Fibroblast of mammary gland (primary cell): ENCODE data around the gene MIB1.
"Not testable (repeated sequence)": the region's sequence is repeated elsewhere in the genome, so short reads cannot be mapped to it uniquely, and the experiment has no call there.

ENCODE experiments used
- DNase-seq: peaks from one replicate; pipeline ENCODE4 v3.0.0-alpha.2; 2010; ENCODE audit warnings: low read depth
- H3K4me3 ChIP-seq: 2 replicates; pipeline ENCODE4 v1.5.1; 2011; ENCODE audit warnings: low read depth, mild to moderate bottlenecking, low read length, moderate library complexity; ENCODE audit not compliant: control insufficient read depth
- TF ChIP-seq, protein P1 (sequence below): conservative IDR thresholded peaks from 2 replicates; pipeline ENCODE4 v1.5.1; 2011; ENCODE audit warnings: low read depth, low read length, inconsistent platforms; ENCODE audit not compliant: control insufficient read depth, insufficient read depth

The MIB1 gene

DNA sequence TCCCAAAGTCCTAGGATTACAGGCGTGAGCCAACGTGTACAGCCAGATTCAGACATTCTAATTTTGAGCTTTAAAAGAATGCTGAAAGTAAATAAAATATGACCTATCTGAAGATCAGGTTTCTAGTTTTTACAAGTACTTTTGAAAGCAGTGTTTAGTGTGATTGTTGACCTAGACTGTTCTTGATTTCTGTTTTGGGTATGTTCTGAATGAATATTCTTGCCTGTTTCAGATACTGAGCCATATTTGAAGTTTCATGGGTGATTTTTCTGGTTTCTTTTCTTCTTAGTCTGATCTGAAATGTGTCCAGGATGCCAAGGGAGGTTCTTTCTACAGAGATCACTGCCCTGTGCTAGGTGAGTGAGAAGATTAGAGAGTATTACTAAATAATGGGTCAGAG, 37.2 kb downstream of the MIB1 start:
- TF ChIP-seq, protein P1, sequence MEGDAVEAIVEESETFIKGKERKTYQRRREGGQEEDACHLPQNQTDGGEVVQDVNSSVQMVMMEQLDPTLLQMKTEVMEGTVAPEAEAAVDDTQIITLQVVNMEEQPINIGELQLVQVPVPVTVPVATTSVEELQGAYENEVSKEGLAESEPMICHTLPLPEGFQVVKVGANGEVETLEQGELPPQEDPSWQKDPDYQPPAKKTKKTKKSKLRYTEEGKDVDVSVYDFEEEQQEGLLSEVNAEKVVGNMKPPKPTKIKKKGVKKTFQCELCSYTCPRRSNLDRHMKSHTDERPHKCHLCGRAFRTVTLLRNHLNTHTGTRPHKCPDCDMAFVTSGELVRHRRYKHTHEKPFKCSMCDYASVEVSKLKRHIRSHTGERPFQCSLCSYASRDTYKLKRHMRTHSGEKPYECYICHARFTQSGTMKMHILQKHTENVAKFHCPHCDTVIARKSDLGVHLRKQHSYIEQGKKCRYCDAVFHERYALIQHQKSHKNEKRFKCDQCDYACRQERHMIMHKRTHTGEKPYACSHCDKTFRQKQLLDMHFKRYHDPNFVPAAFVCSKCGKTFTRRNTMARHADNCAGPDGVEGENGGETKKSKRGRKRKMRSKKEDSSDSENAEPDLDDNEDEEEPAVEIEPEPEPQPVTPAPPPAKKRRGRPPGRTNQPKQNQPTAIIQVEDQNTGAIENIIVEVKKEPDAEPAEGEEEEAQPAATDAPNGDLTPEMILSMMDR, result no peak
- no peak overlapping the region for H3K4me3 ChIP-seq
- DNase-seq, result no peak

- no peak for DNase-seq
- no peak overlapping the region for H3K4me3 ChIP-seq
- TF ChIP-seq, protein P1, result no peak
Measured at GRCh38 chr18:21786526-21786925, 45.9 kb downstream of the MIB1 start.

GRCh38 chr18:21796089-21796488, 55.5 kb downstream of the MIB1 start:
- DNase-seq, H3K4me3 ChIP-seq: not testable (repeated sequence)

- TF ChIP-seq, protein P1, result no peak
- H3K4me3 ChIP-seq, result no peak overlapping the region
- DNase-seq, result no peak
Measured at GRCh38 chr18:21798126-21798525, 57.5 kb downstream of the MIB1 start.

DNA sequence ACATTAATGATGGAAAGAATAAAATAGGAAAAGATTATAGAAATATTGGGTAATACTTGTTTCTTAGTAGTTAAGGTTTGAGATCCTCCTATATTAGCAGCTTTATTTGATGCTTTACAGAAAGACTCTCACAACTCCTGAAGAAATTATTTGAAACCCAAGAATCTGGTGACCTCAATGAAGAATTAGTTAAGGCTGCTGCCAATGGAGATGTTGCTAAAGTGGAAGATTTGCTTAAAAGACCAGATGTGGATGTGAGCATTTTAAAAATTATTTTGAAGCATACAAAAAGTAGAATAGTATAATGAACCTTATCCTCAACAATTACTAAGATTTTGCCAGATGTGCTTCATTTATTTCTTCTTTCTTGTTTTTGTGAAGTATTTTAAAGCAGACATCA, 59.1 kb downstream of the MIB1 start:
- no peak for DNase-seq
- H3K4me3 ChIP-seq, result no peak overlapping the region
- TF ChIP-seq, protein P1, result no peak

GRCh38 chr18:21803495-21803894, 62.9 kb downstream of the MIB1 start:
- DNase-seq, result peak; percentile 35
- H3K4me3 ChIP-seq, result no peak overlapping the region
- TF ChIP-seq, protein P1, result no peak

DNA sequence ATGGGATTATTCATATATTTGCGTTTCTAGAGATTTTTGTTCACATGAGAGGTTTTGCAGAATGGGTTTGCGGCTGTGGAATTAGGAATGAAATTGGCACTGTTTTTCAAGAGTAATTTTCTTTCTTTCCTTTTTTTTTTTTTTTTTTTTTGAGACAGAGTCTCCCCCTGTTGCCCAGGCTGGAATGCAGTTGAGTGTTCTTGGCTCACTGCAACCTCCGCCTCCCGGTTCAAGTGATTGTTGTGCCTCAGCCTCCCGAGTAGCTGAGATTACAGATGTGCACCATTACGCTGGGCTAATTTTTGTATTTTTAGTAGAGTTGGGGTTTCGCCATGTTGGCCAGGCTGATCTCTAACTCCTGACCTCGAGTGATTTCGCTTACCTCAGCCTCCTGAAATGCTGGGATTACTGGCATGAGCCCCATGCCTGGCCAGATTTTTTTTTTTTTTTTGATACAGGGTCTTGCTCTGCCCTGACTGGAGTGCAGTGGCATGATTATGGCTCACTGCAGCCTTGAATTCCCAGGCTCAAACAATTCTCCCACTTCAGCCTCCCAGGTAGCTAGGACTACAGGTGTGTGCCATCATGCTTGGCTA, 65.3 kb downstream of the MIB1 start:
- peak; percentile 7 for DNase-seq
- TF ChIP-seq, protein P1, result no peak
- no peak overlapping the region for H3K4me3 ChIP-seq
